Thoracic aorta endothelial cell (primary cell): ENCODE measurements around the gene PDXK. TPM values are rescaled to one million over a fixed set of nuclear protein-coding genes. Genes with fewer than 3 reads are reported as not detected.

Experiments
- small RNA-seq: library from RNA; depleted of rRNA; stranded (forward); fragments of <200 nt; gene quantifications from one replicate; pipeline ENCODE3, GENCODE V24; 2012
- total RNA-seq: library from RNA; depleted of rRNA; stranded (reverse); fragments of >200 nt; gene quantifications from 2 replicates; pipeline ENCODE4 v1.2.3, GENCODE V29; 2012

PDXK gene
- total RNA-seq, result 34.4 and 63.3 TPM in 2 replicates

GRCh38 chr21:43718872-43719747, at the start of gene PDXK:
Gene PDXK, plus strand, starts transcription at chr21:43719129. Its CDS starts 166 bp downstream, at chr21:43719295.

GRCh38 chr21:43775795-43776430, 57.0 kb downstream of the PDXK start, which contains the start of gene CSTB:
Gene CSTB, minus strand, starts transcription at chr21:43776308. Its CDS starts 39 bp downstream, at chr21:43776269.

GRCh38 chr21:43789276-43790009, 70.5 kb downstream of the PDXK start, which contains the start of gene RRP1:
Gene RRP1, plus strand, starts transcription at chr21:43789577. Its CDS starts 53 bp downstream, at chr21:43789630.

Small RNA genes lying within 50 kb of the gene (small RNA-seq; reads per million reads assigned to genes)
- gene AP001052.1, result not detected

Other genes with a start within 250 kb of the PDXK start
- 1.1 and 1.3 TPM in 2 replicates for gene HSF2BP, start 59.6 kb upstream of the PDXK start, total RNA-seq
- gene RRP1B, start 59.6 kb upstream of the PDXK start, total RNA-seq, result 60.8 and 66.0 TPM in 2 replicates
- 18.5 and 22.1 TPM in 2 replicates for gene CSTB, start 57.2 kb downstream of the PDXK start, total RNA-seq
- gene RRP1, start 70.4 kb downstream of the PDXK start, total RNA-seq, result 31.8 and 34.5 TPM in 2 replicates
- 53.5 and 74.7 TPM in 2 replicates for gene AGPAT3, start 146.1 kb downstream of the PDXK start, total RNA-seq